Measurements from ENCODE around the gene EFCAB12. TPM values are rescaled to one million over a fixed set of nuclear protein-coding genes. Genes with fewer than 3 reads are reported as not detected.

EFCAB12 gene
- total and polyA plus RNA-seq, 2 of the 8 experiments (the other 6 are each of a cell fraction or from before 2014, with no cell fraction given) = 0.60 to 0.99 TPM

DNA sequence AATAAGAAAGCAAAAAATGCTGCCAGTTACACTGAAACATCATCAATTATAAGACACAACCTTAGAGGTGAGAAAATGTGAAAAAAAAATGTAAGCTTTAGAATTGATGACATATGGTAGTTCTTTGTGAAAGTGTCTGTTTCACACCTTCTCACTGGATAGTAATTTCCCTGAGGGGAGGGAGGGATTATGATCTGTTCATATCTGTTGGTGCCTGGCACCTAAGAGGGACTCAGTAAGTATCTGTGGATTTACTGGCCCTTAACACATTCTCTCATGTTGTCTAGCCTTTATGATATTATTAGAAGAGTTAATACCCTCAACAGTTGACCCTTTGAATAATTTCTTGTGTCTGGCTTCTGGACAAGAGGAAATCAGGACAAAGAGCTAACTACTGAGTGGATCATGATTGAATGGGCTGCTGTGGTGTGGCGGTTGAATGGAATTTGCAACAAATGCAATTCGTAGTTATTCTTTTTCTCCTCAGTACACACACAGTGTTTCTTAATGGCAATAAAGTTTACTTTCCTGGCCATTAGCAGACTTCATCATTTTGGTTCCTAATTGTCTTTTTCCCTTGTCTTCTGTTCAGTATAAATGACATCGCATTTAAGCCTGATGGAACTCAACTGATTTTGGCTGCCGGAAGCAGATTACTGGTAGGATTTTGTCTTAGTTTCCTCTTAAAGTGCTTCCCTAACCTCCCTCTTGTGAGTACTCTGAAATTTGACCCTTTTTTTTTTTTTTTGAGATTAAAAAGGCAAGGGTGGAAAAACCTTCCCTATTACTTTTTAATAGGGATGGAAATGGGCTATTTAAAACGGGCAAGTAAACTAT lies 21.1 kb upstream of the EFCAB12 start (continued):
- TF ChIP-seq, protein P1, sequence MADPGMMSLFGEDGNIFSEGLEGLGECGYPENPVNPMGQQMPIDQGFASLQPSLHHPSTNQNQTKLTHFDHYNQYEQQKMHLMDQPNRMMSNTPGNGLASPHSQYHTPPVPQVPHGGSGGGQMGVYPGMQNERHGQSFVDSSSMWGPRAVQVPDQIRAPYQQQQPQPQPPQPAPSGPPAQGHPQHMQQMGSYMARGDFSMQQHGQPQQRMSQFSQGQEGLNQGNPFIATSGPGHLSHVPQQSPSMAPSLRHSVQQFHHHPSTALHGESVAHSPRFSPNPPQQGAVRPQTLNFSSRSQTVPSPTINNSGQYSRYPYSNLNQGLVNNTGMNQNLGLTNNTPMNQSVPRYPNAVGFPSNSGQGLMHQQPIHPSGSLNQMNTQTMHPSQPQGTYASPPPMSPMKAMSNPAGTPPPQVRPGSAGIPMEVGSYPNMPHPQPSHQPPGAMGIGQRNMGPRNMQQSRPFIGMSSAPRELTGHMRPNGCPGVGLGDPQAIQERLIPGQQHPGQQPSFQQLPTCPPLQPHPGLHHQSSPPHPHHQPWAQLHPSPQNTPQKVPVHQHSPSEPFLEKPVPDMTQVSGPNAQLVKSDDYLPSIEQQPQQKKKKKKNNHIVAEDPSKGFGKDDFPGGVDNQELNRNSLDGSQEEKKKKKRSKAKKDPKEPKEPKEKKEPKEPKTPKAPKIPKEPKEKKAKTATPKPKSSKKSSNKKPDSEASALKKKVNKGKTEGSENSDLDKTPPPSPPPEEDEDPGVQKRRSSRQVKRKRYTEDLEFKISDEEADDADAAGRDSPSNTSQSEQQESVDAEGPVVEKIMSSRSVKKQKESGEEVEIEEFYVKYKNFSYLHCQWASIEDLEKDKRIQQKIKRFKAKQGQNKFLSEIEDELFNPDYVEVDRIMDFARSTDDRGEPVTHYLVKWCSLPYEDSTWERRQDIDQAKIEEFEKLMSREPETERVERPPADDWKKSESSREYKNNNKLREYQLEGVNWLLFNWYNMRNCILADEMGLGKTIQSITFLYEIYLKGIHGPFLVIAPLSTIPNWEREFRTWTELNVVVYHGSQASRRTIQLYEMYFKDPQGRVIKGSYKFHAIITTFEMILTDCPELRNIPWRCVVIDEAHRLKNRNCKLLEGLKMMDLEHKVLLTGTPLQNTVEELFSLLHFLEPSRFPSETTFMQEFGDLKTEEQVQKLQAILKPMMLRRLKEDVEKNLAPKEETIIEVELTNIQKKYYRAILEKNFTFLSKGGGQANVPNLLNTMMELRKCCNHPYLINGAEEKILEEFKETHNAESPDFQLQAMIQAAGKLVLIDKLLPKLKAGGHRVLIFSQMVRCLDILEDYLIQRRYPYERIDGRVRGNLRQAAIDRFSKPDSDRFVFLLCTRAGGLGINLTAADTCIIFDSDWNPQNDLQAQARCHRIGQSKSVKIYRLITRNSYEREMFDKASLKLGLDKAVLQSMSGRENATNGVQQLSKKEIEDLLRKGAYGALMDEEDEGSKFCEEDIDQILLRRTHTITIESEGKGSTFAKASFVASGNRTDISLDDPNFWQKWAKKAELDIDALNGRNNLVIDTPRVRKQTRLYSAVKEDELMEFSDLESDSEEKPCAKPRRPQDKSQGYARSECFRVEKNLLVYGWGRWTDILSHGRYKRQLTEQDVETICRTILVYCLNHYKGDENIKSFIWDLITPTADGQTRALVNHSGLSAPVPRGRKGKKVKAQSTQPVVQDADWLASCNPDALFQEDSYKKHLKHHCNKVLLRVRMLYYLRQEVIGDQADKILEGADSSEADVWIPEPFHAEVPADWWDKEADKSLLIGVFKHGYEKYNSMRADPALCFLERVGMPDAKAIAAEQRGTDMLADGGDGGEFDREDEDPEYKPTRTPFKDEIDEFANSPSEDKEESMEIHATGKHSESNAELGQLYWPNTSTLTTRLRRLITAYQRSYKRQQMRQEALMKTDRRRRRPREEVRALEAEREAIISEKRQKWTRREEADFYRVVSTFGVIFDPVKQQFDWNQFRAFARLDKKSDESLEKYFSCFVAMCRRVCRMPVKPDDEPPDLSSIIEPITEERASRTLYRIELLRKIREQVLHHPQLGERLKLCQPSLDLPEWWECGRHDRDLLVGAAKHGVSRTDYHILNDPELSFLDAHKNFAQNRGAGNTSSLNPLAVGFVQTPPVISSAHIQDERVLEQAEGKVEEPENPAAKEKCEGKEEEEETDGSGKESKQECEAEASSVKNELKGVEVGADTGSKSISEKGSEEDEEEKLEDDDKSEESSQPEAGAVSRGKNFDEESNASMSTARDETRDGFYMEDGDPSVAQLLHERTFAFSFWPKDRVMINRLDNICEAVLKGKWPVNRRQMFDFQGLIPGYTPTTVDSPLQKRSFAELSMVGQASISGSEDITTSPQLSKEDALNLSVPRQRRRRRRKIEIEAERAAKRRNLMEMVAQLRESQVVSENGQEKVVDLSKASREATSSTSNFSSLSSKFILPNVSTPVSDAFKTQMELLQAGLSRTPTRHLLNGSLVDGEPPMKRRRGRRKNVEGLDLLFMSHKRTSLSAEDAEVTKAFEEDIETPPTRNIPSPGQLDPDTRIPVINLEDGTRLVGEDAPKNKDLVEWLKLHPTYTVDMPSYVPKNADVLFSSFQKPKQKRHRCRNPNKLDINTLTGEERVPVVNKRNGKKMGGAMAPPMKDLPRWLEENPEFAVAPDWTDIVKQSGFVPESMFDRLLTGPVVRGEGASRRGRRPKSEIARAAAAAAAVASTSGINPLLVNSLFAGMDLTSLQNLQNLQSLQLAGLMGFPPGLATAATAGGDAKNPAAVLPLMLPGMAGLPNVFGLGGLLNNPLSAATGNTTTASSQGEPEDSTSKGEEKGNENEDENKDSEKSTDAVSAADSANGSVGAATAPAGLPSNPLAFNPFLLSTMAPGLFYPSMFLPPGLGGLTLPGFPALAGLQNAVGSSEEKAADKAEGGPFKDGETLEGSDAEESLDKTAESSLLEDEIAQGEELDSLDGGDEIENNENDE (IDR thresholded peaks at IDR 0.05; ENCODE audit: insufficient replicate concordance, low read length) = no peak
- no peak for TF ChIP-seq CEBPB (IDR thresholded peaks at IDR 0.05; ENCODE audit: low read depth, low read length)
- TF ChIP-seq, protein P2, sequence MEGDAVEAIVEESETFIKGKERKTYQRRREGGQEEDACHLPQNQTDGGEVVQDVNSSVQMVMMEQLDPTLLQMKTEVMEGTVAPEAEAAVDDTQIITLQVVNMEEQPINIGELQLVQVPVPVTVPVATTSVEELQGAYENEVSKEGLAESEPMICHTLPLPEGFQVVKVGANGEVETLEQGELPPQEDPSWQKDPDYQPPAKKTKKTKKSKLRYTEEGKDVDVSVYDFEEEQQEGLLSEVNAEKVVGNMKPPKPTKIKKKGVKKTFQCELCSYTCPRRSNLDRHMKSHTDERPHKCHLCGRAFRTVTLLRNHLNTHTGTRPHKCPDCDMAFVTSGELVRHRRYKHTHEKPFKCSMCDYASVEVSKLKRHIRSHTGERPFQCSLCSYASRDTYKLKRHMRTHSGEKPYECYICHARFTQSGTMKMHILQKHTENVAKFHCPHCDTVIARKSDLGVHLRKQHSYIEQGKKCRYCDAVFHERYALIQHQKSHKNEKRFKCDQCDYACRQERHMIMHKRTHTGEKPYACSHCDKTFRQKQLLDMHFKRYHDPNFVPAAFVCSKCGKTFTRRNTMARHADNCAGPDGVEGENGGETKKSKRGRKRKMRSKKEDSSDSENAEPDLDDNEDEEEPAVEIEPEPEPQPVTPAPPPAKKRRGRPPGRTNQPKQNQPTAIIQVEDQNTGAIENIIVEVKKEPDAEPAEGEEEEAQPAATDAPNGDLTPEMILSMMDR (IDR thresholded peaks at IDR 0.05; ENCODE audit: control extremely low read depth in 1 of 3, insufficient read depth in 1 of 3, low read depth in 1 of 3, low read length in 3 of 3) = no peak
- TF ChIP-seq JUN (IDR thresholded peaks at IDR 0.05; ENCODE audit: low read depth, low read length) = no peak
- TF ChIP-seq JUND (IDR thresholded peaks at IDR 0.05; ENCODE audit: low read length) = no peak
- no peak for TF ChIP-seq CTBP2 (IDR thresholded peaks at IDR 0.05; ENCODE audit: borderline replicate concordance, insufficient read depth, insufficient read length, low read length)
- no peak for TF ChIP-seq KDM1A (IDR thresholded peaks at IDR 0.05; ENCODE audit: borderline replicate concordance, low read length)

All from H1 (cell line).